H1 (cell line): ENCODE measurements around the gene WDR27. TPM values are rescaled to one million over a fixed set of nuclear protein-coding genes. Genes with fewer than 3 reads are reported as not detected.

Experiments used
- BACH1 ChIP-seq: IDR thresholded peaks from 2 replicates; pipeline ENCODE4 v1.6.1; 2012; ENCODE audit warnings: low read length, improper control_type of control experiment
- BRCA1 ChIP-seq: IDR thresholded peaks from 2 replicates; pipeline ENCODE4 v1.6.1; 2012; ENCODE audit warnings: low read depth, low read length, improper control_type of control experiment
- CHD2 ChIP-seq: IDR thresholded peaks from 2 replicates; pipeline ENCODE4 v1.6.1; 2012; ENCODE audit warnings: low read length, improper control_type of control experiment
- HDAC2 ChIP-seq, 2 experiments: fragments of 300-600 bp in 1 of 2; sonication (generic) in 1 of 2; IDR thresholded peaks; 2 replicates each; pipeline ENCODE4 v1.6.1; 2011 to 2012; ENCODE audit warnings: low read depth in 2 of 2, low read length in 2 of 2, mild to moderate bottlenecking in 2 of 2, moderate library complexity in 2 of 2, borderline replicate concordance in 1 of 2, inconsistent platforms in 1 of 2
- KDM1A ChIP-seq: fragments of 200-600, 300-600 bp; sonication (generic); IDR thresholded peaks from 2 replicates; pipeline ENCODE4 v1.7.1; 2016; ENCODE audit warnings: mild to moderate bottlenecking, low read length, borderline replicate concordance
- NANOG ChIP-seq: IDR thresholded peaks from 2 replicates; pipeline ENCODE4 v1.6.1; 2011; ENCODE audit warnings: low read length, low read depth, mild to moderate bottlenecking, inconsistent platforms; ENCODE audit not compliant: insufficient read depth, poor library complexity, severe bottlenecking
- POU5F1 ChIP-seq: IDR thresholded peaks from 2 replicates; pipeline ENCODE4 v1.6.1; 2011; ENCODE audit warnings: low read depth, mild to moderate bottlenecking, low read length, moderate library complexity
- SIRT6 ChIP-seq: IDR thresholded peaks from one replicate; pipeline ENCODE4 v1.7.1; 2012; ENCODE audit warnings: low read length, inconsistent platforms
- TBP ChIP-seq: IDR thresholded peaks from 2 replicates; pipeline ENCODE4 v1.6.1; 2011; ENCODE audit warnings: low read depth, low read length, improper control_type of control experiment
- USF2 ChIP-seq: IDR thresholded peaks from 2 replicates; pipeline ENCODE4 v1.6.1; 2011; ENCODE audit warnings: low read length, improper control_type of control experiment
- polyA plus RNA-seq, 7 experiments: library from polyadenylated mRNA; depleted of rRNA in 3 of 7; stranded (reverse) in 5 of 7; unstranded in 2 of 7; fragments of >200 nt in 5 of 7; fragments of 200-250 nt in 2 of 7; gene quantifications; 1 replicate in 5 of 7; 2 replicates in 1 of 7; 4 replicates in 1 of 7; pipeline versions ENCODE4 v1.2.1 to v1.2.3, GENCODE V29; 2011 to 2013; ENCODE audit warnings: missing spikeins in 2 of 7, mixed read lengths in 2 of 7
- total RNA-seq: library from RNA; stranded (reverse); fragmentation: NEBNext Ultra II Directional; extraction: Animal tissue kit (Norgen Biotek cat#: 25700); gene quantifications from 2 replicates; pipeline ENCODE4 v1.2.1, GENCODE V29; 2021

Gene WDR27
- total and polyA plus RNA-seq, 2 of the 8 experiments (the other 6 are each of a cell fraction or from before 2014, with no cell fraction given) = 53.6 to 68.6 TPM

- TF ChIP-seq POU5F1 (no peak), TBP (no peak), NANOG (no peak), BACH1 (no peak), USF2 (no peak), KDM1A (no peak), SIRT6 (no peak), CHD2 (no peak), HDAC2 (IDR thresholded peaks at IDR 0.05; ENCODE audit: borderline replicate concordance in 1 of 2, low read depth in 2 of 2, low read length in 2 of 2) (no peak), BRCA1 (no peak)
These were observed 37.2 kb upstream of the WDR27 start (continued) for GRCh38 chr6:169738976-169739529.
